Measurements from ENCODE around the gene FASTK.
"Not testable (repeated sequence)": the region's sequence is repeated elsewhere in the genome, so short reads cannot be mapped to it uniquely, and the experiment has no call there.

Gene FASTK

DNA sequence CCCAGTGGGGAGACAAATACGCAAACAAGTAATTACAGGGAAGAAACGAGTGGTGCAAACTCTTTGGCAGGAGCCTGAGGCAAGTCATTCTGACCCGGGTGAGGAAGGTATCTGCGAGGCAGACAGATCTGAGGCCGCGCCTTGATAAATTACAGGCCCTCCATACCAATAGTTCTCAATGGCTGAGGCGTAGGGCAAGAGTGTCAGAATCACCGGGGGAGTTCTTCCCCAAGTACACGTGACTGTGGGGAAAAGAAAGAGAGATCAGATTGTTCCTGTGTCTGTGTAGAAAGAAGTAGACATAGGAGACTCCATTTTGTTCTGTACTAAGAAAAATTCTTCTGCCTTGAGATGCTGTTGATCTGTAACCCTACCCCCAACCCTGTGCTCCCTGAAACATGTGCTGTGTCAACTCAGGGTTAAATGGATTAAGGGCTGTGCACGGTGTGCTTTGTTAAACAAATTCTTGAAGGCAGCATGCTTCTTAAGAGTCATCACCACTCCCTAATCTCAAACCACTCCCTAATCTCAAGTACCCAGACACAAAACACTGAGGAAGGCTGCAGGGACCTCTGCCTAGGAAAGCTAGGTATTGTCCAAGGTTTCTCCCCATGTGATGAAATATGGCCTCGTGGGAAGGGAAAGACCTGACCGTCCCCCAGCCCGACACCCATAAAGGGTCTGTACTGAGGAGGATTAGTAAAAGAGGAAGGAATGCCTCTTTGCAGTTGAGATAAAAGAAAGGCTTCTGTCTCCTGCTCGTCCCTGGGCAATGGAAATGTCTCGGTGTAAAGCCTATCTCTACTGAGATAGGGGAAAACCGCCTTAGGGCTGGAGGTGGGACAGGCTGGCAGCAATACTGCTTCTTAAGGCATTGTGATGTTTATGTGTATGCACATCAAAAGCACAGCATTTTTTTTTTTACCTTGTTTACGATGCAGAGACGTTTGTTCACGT, 53.6 kb downstream of the FASTK start:
- not testable (repeated sequence) for DNase-seq (ENCODE audit: low read depth, low spot score)

Measured in astrocyte of the hippocampus (primary cell).